ENCODE measurements around the gene CAPNS1.

DNA sequence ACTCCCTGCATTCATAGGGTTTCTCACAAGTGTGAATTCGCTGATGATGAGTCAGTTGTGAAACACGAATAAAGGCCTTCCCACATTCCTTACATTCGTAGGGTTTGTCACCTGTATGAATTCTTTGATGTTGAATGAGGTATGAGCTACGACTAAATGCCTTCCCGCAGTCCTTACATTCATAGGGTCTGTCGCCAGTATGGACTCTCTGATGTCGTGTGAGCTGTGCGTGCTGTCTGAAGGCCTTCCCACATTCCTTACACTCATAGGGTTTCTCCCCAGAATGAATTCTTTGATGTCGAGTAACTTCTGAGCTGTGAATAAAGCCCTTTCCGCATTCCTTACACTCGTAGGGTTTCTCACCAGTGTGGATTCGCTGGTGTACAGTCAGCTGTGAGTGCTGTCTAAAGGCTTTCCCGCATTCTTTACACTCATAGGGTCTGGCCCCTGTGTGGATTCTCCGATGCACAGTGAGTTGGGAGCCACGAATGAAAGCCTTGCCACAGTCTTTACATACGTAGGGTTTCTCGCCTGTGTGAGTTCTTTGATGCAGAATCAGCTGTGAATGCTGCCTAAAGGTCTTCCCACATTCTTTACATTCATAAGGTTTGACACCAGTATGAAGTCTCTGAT, 42.9 kb downstream of the CAPNS1 start:
- TF ChIP-seq GATA2 (IDR thresholded peaks at IDR 0.05; ENCODE audit: low read depth, low read length), result no peak
- TF ChIP-seq GATA3 (IDR thresholded peaks at IDR 0.05; ENCODE audit: low read depth, low read length), result no peak

All from SH-SY5Y (cell line).